ENCODE data around the gene ADA.

DNA sequence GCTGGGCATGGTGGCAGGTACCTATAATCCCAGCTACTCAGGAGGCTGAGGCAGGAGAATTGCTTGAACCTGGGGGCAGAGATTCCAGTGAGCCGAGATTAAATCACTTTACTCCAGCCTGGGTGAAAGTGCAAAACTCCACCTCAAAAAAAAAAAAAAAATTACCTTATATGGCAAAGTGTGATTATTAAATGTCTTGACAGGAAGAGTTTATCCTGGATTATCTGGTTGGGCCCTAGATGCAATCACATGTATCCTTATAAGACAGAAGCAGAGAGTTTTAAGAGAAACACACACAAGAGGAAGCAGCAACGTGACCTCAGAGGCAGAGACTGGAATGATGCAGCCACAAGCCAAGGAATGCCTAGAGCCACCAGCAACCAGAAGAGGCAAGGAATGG is 11.0 kb downstream of the ADA start:
- TF ChIP-seq, protein P1, sequence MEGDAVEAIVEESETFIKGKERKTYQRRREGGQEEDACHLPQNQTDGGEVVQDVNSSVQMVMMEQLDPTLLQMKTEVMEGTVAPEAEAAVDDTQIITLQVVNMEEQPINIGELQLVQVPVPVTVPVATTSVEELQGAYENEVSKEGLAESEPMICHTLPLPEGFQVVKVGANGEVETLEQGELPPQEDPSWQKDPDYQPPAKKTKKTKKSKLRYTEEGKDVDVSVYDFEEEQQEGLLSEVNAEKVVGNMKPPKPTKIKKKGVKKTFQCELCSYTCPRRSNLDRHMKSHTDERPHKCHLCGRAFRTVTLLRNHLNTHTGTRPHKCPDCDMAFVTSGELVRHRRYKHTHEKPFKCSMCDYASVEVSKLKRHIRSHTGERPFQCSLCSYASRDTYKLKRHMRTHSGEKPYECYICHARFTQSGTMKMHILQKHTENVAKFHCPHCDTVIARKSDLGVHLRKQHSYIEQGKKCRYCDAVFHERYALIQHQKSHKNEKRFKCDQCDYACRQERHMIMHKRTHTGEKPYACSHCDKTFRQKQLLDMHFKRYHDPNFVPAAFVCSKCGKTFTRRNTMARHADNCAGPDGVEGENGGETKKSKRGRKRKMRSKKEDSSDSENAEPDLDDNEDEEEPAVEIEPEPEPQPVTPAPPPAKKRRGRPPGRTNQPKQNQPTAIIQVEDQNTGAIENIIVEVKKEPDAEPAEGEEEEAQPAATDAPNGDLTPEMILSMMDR (IDR thresholded peaks at IDR 0.05; ENCODE audit: borderline replicate concordance, extremely low read depth, low read length, poor library complexity, severe bottlenecking), result no peak
- no peak for TF ChIP-seq EZH2 (IDR thresholded peaks at IDR 0.05; ENCODE audit: borderline replicate concordance, low read depth, low read length, severe bottlenecking)
